ENCODE results near the gene LRRC17.

The LRRC17 gene

GRCh38 chr7:102912742-102913141 lies at the start of gene LRRC17:
Gene LRRC17, plus strand, starts transcription at chr7:102913000. Its CDS starts 20,914 bp downstream, at chr7:102933914.
- DNase-seq (ENCODE audit: low read depth in 3 of 3, low spot score in 1 of 3), result no peak

- DNase-seq (ENCODE audit: low read depth in 3 of 3, low spot score in 1 of 3), result no peak
Observed at GRCh38 chr7:102864958-102865357, 47.8 kb upstream of the LRRC17 start.

- DNase-seq (ENCODE audit: low read depth in 3 of 3, low spot score in 1 of 3), result no peak
Observed at GRCh38 chr7:102866535-102867215, 46.1 kb upstream of the LRRC17 start.

GRCh38 chr7:102869195-102869594 lies 43.6 kb upstream of the LRRC17 start:
- no peak for DNase-seq (ENCODE audit: low read depth in 3 of 3, low spot score in 1 of 3)

- no peak for DNase-seq (ENCODE audit: low read depth in 3 of 3, low spot score in 1 of 3)
Observed at GRCh38 chr7:102872460-102872859, 40.3 kb upstream of the LRRC17 start.

- no peak for DNase-seq (ENCODE audit: low read depth in 3 of 3, low spot score in 1 of 3)
Observed at GRCh38 chr7:102873470-102874165, 39.2 kb upstream of the LRRC17 start.

- DNase-seq (ENCODE audit: low read depth in 3 of 3, low spot score in 1 of 3), result no peak
Observed at GRCh38 chr7:102874166-102874829, 38.5 kb upstream of the LRRC17 start.

GRCh38 chr7:102874966-102875365 lies 37.8 kb upstream of the LRRC17 start:
- no peak for DNase-seq (ENCODE audit: low read depth in 3 of 3, low spot score in 1 of 3)

GRCh38 chr7:102875700-102876295 lies 37.0 kb upstream of the LRRC17 start:
- no peak for DNase-seq (ENCODE audit: low read depth in 3 of 3, low spot score in 1 of 3)

GRCh38 chr7:102883098-102883860 lies 29.5 kb upstream of the LRRC17 start:
- no peak for DNase-seq (ENCODE audit: low read depth in 3 of 3, low spot score in 1 of 3)

GRCh38 chr7:102888561-102889233 lies 24.1 kb upstream of the LRRC17 start:
- DNase-seq (ENCODE audit: low read depth in 3 of 3, low spot score in 1 of 3), result no peak

- DNase-seq (ENCODE audit: low read depth in 3 of 3, low spot score in 1 of 3), result no peak
Observed at GRCh38 chr7:102889851-102890250, 22.9 kb upstream of the LRRC17 start.

- no peak for DNase-seq (ENCODE audit: low read depth in 3 of 3, low spot score in 1 of 3)
Observed at GRCh38 chr7:102890292-102890970, 22.4 kb upstream of the LRRC17 start.

GRCh38 chr7:102890971-102891692 lies 21.7 kb upstream of the LRRC17 start:
- no peak for DNase-seq (ENCODE audit: low read depth in 3 of 3, low spot score in 1 of 3)

- no peak for DNase-seq (ENCODE audit: low read depth in 3 of 3, low spot score in 1 of 3)
Observed at GRCh38 chr7:102891693-102892261, 21.0 kb upstream of the LRRC17 start.

GRCh38 chr7:102892631-102893278 lies 20.0 kb upstream of the LRRC17 start:
- DNase-seq (ENCODE audit: low read depth in 3 of 3, low spot score in 1 of 3), result no peak

- no peak for DNase-seq (ENCODE audit: low read depth in 3 of 3, low spot score in 1 of 3)
Observed at GRCh38 chr7:102895602-102896001, 17.2 kb upstream of the LRRC17 start.

- no peak for DNase-seq (ENCODE audit: low read depth in 3 of 3, low spot score in 1 of 3)
Observed at GRCh38 chr7:102896585-102896984, 16.2 kb upstream of the LRRC17 start.
